CD4-positive, alpha-beta T cell treated with Interleukin-4 for 4 hours (primary cell): ENCODE results near the gene ALG5.

Experiments
- DNase-seq: peaks from one replicate; pipeline ENCODE4 v3.0.0-alpha.2; 2020

Gene ALG5

DNA sequence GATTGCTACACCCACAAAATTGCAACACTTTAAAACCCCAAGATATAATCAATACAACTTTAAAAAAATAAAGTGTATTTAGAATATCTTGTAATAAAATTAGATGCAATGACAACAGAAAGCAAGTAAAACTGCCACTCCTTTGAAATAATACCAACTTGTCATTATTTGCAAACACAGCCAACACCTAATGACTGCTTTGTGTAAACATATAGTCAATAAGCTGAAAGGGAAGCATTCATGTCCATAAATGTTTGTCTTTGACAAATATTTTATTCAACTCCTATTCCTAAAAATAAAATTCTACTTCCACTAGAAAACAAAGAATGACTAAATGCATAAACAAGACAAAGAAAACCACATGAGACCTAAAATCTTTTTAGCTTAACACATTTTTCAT, 85.7 kb downstream of the ALG5 start:
- no peak for DNase-seq

DNA sequence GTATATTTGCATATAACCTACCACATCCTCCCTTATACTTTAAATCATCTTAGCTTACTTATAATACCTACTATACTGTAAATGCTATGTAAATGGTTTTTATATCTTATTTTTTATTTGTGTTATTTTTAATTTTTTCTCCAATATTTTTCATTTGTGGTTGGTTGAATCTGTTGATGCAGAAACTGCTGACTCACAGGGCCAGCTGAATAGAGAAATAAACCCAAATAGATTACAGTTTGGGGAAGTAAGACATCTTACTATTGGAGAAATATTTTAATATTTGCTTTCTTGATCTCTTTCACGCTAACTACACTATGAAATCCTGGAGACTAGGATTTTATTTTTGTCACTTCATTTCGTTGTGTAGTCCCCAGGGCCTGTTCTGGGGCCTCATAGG, 86.2 kb downstream of the ALG5 start:
- no peak for DNase-seq

DNA sequence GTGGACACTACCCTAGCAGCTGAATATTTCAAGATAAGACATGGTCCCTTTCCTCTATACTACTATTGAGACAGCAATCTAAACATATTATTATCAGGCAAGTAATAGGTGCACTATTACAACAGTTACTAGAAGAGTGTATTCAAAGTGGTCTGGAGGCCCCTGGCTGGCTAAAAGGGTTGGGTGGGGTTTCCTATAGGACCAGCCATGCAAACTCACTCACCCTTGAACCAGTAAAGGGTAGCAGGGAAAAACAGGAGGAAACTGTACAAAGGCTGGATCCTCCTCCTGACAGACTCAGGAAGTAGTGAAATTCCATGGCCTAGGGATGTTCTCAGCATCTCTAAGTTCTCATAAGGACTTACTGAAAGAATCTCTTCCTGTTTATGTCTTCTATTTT, 86.8 kb downstream of the ALG5 start:
- no peak for DNase-seq

DNA sequence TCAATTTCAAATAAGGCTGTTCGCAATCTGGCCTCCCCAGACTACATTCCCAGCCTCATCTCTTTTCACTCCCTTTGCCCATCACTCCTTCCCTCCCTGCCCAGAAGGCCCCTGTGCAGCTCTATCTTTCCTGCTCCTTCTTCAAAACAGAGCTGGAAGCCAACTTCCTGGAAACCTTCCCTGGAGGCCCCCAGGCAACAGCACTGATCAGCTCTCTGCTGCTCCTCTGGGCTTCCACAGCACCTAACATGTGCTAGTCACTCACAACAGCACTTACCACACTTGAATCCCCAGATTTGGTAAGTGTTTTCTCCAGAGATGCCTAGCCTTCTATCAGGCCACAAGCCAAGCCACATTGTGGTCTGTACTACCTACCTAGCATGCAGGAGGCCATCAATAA, 88.6 kb downstream of the ALG5 start:
- DNase-seq, result no peak

DNA sequence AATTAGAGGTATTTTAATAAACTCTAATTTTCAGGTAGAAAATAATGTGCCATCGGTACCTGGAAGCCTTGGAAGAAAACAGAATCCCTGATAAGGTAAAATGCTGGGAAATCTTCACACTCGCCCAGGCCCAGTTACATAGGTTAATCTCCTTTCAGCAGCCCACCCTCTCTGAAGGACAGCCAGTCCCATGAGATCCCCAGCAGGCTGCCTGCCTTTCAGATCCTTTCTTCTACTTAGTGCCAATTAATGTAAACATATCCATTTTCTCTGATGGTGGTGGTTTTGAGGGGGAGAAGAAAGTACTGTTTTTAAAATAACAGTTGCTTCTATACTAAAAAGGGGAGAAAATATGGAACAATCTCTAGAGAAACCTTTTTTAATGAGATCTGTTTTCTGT, 91.3 kb downstream of the ALG5 start:
- DNase-seq, result no peak

DNA sequence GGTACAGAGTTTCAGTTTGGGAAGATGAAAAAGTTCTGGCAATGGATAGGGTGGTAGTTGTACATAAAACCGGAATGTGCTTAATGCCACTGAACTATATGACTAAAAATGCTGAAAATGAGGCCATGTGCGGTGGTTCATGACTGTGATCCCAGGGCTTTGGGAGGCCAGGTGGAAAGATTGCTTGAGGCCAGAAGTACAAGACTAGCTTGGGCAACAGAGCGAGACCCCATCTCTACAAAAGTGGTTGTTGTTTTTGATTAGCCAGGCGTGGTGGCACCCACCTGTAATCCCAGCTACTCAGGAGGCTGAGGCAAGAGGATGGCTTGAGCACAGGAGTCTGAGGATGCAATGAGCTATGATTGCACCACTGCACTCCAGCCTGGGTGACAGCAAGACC, 91.9 kb downstream of the ALG5 start:
- no peak for DNase-seq

DNA sequence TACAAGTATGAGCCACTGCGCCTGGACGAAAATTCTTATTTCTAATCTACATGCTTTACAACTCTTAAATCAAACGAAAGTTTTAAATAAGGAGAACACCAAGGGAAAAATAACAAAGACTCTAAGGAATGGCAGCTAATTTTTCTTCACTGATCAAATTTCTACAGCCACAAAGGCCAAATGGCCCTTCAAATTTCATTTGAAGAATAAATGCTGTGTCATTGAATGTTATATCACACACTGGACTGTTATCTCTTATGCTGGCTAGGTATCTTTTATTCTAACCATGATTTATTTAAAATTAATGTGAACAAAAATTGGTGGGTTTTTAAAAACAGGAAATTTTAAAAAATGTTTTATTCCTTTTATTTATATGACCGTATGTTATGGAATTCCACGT, 93.2 kb downstream of the ALG5 start:
- DNase-seq, result no peak

DNA sequence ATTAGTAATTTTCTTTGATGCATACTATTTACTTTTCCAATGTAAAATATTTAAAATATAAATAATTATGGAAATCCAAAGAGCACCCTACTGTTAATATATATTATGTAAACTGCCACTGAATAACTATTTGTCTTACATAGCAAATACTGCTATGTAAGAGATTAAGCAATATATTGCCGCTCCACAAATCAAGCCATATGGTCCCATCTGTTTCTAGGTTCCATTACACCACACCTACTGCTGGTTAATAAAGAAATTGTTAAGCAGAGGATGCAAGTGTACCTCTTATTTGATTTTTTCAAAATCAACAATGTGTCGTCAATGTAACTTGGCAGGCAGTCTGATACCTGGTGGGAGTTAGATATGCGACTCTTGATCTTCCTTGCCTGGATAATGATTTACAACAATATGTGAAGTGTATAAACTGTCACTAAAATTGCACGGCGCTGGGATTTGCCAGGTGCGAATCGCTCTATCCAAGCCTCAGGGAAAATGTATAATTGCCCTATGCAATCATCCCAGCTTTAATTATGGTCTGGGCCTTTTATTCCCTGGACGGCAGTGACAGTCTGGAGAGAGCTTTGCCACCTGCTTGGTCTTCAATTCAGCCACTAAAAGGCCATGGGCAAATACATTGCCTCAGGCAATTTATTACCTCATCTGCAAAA, 95.1 kb downstream of the ALG5 start:
- no peak for DNase-seq
